NCI-H1092 treated with DMSO at 0.1 percent for 48 hours (cell line): ENCODE data around the gene SLC4A3.

Source experiments
- DNase-seq: peaks from one replicate; lab custom pipeline; 2025; lab: John Stamatoyannopoulos, UW

SLC4A3 gene

DNA sequence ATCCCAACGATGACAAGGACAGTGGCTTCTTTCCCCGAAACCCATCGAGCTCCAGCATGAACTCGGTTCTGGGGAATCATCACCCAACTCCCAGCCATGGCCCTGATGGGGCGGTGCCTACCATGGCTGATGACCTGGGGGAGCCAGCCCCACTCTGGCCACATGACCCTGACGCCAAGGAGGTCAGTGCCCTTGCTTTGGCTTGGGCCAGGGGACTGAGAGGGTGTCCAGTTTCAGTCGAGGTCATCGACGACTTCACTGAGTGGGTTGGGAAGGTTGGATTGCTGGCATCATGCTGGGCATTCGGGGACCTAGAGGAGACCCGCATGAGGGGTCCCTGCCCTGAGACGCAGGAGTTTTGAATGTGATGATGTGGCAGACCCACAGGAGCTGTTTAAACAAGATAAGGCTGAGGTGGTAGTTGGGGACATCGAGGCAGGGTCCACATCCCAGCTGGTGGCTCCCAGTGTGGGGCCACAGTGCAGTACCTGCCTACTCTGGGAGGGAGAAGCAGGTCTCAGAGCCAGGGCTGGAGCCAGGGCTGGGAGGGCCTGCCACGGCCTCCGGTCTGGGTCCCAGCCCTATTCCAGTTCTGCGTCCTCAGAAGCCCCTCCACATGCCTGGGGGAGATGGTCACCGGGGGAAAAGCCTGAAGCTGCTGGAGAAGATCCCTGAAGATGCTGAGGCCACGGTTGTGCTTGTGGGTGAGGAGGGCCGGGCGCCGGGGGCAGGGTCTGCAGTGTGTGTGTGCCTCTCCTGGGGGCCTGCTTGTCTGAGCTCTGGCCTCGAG is 6.0 kb downstream of the SLC4A3 start:
- DNase-seq, result no peak

GRCh38 chr2:219634171-219634940 is 6.9 kb downstream of the SLC4A3 start:
- no peak for DNase-seq

- no peak for DNase-seq
These were observed 7.7 kb downstream of the SLC4A3 start for GRCh38 chr2:219634951-219635751.

- DNase-seq, result no peak
These were observed 8.9 kb downstream of the SLC4A3 start for GRCh38 chr2:219636144-219636915.

DNA sequence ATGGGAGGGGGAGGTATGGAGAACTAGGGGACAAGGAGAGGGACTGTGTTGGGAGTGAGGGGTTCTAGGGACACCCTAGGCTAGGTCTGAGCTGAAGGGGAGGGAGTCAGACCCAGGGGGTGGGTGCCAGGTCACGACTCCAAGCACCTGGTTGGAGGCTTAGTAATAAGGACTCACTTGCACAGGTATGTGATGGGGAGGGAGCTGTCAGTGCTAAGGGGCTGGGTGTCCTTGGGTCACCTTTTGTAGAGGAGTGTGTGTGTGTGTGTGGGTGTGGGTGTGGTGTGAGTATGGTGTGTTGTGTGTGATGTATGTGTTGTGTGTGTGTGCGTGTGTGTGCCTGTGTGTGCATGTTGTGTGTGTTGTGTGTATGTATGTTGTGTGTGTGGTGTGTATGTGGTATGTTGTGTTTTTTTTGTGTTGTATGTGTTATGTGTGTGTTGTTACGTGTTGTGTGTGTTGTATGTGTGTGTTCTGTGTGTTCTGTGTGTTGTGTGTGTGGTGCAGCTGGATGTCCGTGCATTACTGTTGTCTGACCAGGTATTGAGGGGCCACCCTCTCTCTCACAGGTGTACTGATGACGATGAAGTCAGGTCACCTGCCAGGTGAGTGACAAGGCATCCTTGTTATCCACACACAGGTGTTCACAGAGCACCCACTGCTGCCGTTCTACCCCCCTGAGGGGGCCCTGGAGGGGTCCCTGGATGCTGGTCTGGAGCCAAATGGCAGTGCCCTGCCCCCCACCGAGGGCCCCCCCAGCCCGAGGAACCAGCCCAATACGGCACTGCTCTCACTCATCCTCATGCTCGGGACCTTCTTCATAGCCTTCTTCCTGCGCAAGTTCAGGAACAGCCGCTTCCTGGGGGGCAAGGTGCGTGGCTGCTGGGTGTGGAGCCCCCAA is 9.8 kb downstream of the SLC4A3 start:
- DNase-seq, result no peak

GRCh38 chr2:219637842-219638185 is 10.4 kb downstream of the SLC4A3 start:
- DNase-seq, result no peak

DNA sequence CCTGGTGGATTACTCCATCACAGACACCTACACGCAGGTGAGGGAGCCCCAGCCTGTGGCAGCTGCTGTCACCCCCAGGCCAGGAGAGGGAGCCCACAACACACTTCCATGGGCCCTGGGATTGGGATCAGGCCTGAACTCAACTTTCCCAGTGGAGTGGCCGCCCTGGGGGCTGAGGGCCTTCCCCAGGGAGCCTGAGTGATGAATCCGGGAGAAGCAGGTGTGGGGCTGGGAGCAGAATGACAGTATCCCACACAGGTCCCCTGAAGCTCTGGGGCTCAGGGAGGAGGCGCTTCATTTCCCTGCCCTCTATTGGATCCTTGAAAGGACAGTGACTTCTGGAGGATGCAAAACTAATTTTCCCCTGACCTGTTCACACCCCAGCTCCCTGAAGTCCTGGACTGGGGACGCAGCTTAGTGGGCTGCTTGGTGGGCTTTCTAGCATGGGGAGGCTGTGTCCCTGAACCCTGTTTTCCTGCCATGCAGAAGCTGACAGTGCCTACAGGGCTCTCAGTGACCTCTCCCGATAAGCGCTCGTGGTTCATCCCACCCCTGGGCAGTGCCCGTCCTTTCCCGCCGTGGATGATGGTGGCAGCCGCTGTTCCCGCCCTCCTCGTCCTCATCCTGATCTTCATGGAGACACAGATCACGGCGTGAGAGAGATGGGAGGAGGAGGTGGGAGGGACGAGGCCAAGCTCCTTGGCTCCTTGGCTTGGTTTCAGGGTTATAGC is 11.0 kb downstream of the SLC4A3 start:
- no peak for DNase-seq

DNA sequence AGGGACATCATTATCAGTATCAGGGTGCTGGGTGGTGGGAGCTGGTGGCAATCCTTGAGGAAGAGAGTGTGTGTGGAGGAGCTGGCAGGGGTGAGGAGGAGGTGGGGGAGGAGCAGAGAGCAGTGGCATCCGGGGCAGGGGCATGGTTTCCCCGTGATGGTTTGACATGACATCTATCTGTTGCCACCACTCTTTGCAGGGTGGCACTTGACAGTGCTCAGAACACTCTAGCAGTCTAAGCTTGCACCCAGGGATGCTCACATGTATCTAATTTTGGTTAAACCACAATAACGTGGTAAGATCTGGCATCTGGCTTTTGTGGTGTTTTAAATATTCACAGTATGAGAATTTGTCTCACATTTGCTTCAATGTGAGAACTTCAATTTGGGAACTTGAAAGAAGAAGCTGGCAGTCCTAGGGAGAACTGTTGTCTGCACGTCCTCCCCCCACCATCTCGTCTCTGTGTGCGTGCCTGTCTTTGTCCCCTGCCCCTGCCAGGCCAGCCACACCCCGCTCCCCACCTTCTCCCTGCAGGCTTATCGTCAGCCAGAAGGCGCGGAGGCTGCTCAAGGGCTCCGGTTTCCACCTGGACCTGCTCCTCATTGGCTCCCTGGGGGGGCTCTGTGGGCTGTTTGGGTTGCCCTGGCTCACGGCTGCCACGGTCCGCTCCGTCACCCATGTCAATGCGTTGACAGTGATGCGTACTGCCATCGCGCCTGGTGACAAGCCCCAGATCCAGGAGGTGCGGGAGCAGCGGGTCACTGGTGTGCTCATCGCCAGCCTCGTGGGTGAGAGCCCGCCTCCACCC is 11.7 kb downstream of the SLC4A3 start:
- no peak for DNase-seq

- no peak for DNase-seq
These were observed 14.1 kb downstream of the SLC4A3 start for GRCh38 chr2:219641390-219642068.

DNA sequence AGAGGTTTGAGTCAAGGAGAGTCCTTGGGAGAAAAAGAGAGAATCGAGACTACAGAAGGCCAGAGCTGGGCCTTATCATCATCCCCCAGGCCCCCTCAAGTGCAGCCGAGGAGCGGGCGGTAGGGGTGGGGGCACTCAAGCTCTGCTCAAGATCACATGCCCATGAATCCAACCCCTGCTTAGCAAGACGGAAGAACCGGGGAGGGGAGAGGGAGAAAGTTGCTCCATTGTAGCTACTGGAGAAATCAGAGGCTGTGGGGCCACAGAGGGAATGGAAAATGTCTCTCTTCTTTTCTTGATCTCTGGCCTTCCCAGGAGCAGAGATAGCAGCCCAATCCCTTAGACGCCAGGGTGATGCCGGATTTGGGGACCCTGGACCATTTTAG is 14.6 kb downstream of the SLC4A3 start:
- no peak for DNase-seq

DNA sequence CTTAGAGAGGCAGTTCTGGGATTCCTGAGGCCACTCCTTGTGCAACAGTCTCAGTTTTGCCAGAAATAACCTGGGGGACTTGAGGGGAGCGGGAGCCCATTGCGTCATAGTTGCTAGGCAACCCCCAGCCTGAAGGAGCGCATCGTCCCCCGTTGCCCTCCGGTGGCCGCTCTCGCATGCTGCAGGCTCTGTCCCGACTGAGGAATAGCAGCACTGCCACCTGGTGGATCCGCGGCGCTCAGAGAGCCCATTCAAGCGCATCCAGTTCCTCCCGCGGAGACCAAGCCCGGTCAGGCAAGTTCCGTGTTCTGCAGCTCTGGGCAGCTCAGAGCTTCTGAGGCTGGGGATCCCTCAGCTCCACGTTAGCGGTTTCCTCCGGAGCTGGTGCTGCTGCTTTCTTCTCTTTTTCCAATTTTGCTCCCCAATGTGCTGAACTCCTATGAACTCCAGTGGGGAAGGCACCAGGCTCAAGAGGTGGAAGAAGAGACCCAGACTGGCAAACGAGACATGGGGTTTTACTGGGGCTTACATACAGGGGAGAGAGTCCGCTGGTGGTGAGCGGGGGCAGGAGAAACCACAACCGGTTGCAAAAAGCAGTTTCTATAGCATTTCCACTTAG is 15.1 kb downstream of the SLC4A3 start:
- DNase-seq, result peak; percentile 87

GRCh38 chr2:219643084-219643473 is 15.6 kb downstream of the SLC4A3 start:
- no peak for DNase-seq

DNA sequence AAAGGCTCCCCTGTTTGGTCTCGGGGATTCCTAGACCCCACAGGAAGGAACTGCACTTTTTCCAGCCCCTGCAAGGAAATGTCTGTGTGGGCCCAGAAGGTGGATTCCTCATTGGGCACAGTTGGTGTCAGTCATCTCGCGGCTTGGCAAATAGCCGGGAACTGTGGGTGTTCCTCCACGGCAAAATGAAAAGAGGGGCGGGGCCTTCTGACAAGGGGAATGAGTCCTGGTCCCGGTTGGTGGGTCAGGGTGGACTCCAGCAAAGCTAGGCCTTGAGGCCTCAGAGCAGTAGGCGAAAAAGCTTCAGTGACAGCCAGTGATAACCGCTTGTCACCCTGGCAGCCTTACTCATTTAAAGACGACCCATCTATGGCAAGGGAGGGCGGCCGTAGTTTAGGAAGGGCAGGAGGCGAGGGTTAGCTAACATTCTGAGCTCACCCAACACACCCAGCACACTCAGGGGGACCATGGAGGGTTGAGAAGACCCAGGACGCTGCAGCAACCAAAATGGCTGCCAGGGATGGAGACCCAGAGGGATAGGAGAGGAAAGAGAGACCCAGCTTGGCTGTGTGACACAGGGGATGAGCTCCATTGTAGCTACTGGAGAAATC is 16.5 kb downstream of the SLC4A3 start:
- DNase-seq, result no peak

GRCh38 chr2:219644801-219645480 is 17.5 kb downstream of the SLC4A3 start:
- peak; percentile 6 for DNase-seq

DNA sequence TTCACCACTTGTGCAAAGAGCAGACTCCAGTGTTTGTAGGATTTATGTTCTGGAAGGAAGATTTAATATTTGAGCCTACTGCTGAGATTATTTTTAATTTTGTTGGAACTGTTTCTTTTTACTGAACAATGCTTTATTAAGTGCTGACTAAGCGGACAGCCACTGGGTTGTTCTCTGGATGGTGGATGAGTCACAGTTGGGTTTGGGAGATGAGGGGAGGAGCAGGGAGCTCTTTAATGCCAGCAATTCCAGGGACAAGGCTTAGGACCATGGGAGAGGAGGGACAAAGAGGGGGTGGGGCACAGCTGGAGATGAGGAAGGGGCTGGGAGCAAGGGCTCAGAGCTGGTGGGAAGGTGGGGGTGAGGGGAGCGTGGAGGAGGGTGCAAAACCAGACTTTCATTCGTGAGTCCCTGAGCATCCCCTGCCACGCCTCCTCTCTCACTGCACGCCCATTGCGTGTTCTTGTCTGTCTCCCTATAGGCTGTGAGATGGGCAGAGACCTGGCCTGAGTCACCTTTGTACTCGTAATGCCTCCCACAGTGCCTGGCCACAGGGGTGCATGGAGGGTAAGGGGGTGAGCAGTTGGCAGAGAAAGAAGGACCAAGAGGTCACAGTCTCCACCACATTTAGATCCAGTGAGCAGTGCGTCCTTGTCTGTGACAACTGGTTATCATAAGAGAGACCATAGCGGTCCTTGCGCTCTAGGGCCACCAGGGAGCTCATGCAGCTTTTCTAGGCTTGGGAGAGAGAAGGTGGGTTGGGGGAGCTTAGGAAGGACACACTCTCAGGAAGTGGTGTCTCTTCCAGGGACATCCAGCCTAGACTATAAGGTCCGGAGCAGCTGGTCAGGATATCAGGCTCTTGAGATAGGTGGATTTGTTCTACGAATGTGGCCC is 18.4 kb downstream of the SLC4A3 start:
- no peak for DNase-seq

DNA sequence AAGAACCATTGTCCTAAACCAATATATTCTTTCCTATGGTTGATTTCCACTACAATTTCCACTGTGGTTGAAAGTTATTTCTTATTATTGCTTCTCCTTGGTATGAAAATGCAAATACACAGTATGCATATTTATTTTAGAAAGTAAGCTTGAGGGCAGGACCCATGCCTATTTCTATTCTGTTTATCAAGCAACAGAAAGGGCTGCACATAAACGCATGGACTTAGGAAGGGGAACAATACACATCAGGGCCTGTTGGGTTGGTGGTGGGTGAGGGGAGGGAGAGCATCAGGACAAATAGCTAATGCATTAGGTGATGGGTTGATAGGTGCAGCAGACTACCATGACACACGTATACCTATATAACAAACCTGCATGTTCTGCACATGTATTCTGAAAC is 20.7 kb downstream of the SLC4A3 start:
- no peak for DNase-seq
